Heart left ventricle (tissue), 13 donors: Measurements from ENCODE around the gene IGFL4.

Experiments used
- POLR2A ChIP-seq, 2 donors: fragments of 450-650 bp; IDR thresholded peaks; one replicate each; pipeline ENCODE4 v1.6.1; 2017; ENCODE audit warnings: antibody characterized with exemption in 2 of 2, mild to moderate bottlenecking in 2 of 2, moderate library complexity in 2 of 2
- TF ChIP-seq, protein P1 (sequence below), 12 donors: fragments of 200-600 bp; sonication (generic) in 4 of 12; IDR thresholded peaks; one replicate each; pipeline versions ENCODE4 v1.5.0 to v1.8.0; 2018 to 2022; ENCODE audit warnings: antibody characterized with exemption in 12 of 12, mild to moderate bottlenecking in 5 of 12
- donor health status: ischemic (EF 13 %, LVEDD 7.1; RV severe dilation, severe dysfunction).
- donor health status: DM: no; HTN: yes; CAD: no.
- donor health status: DM: no; HTN: no; CAD: no.
- donor health status: ischemic (EF 25% LVEDD 6.9; RV normal size, moderate dysfunction).
- donor health status: ischemic (EF 25% LVEDD 5.7; RV mildly dilated, moderate dysfunction).
- donor health status: ischemic (EF 35%, LVEDD 5.7; RV mildly dilated, moderate dysfunction).
- donor health status: nonischemic (EF 11% LVEDD 7.7; RV severe dilation, severe dysfunction).
- donor health status: DM: yes; HTN: yes; CAD: no.
- donor health status: PGD.
- donor health status: ischemic (EF 29% LVEDD 5.4; RV normal size, mild dysfunction).
- donor health status: nonischemic (EF 23%, LVEDD 6.1; RV moderate dilation, normal function).

DNA sequence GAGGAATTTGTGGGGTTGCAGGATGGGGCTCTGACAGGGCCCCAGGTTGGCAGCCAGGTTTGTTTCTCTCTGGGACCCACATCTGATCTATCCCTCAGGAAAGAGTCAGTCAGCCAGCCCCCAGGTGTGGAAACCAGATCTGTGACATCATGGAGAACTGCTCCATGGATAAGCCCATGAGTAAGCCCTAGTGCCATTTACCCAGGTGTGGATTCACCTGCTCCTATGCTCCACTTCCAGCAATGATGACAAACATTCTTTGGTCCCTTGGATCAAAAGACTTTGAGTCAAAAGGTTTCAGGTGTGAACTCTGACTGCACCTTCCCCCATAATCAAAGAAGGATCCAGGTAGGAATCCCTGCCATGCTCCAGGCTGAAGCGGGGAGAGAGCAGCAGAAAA is 26.9 kb upstream of the IGFL4 start:
- TF ChIP-seq POLR2A (IDR thresholded peaks at IDR 0.05): no peak
- TF ChIP-seq, protein P1, sequence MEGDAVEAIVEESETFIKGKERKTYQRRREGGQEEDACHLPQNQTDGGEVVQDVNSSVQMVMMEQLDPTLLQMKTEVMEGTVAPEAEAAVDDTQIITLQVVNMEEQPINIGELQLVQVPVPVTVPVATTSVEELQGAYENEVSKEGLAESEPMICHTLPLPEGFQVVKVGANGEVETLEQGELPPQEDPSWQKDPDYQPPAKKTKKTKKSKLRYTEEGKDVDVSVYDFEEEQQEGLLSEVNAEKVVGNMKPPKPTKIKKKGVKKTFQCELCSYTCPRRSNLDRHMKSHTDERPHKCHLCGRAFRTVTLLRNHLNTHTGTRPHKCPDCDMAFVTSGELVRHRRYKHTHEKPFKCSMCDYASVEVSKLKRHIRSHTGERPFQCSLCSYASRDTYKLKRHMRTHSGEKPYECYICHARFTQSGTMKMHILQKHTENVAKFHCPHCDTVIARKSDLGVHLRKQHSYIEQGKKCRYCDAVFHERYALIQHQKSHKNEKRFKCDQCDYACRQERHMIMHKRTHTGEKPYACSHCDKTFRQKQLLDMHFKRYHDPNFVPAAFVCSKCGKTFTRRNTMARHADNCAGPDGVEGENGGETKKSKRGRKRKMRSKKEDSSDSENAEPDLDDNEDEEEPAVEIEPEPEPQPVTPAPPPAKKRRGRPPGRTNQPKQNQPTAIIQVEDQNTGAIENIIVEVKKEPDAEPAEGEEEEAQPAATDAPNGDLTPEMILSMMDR (IDR thresholded peaks at IDR 0.05): no peak
